ENCODE data around the gene MTA1. TPM values are rescaled to one million over a fixed set of nuclear protein-coding genes. Genes with fewer than 3 reads are reported as not detected.

MTA1 gene
- total and polyA plus RNA-seq, 8 donors = 24.9 to 183 (median 54.1) TPM

GRCh38 chr14:105446971-105447370, 27.3 kb downstream of the MTA1 start:
- peaks cover 15 to 68% (median 47%) of the 10 kb centered on the region in 4 donors for H3K36me3 ChIP-seq
- H3K27ac ChIP-seq = no peak overlapping the region
- WGBS, 5 donors = 77 to 88% (median 79%) methylated on average over 12 to 14 of the region's 14 CpGs
- H3K27me3 ChIP-seq = no peaks in the 10 kb centered on the region
- H3K9me3 ChIP-seq = no peaks in the 10 kb centered on the region
- intact Hi-C loops (cut with DNase I; ENCODE audit: low total_unique reads) = no loop called here
- no peak for DNase-seq
- no peak for TF ChIP-seq EP300 (IDR thresholded peaks at IDR 0.05)
- TF ChIP-seq POLR2A (IDR thresholded peaks at IDR 0.05) = no peak
- no peak for TF ChIP-seq CTCF (IDR thresholded peaks at IDR 0.05)
- no peak for TF ChIP-seq POLR2AphosphoS5 (IDR thresholded peaks at IDR 0.05)
- peaks cover 6 to 14% (median 10%) of the 10 kb centered on the region in 4 donors for H3K4me1 ChIP-seq
- H3K4me3 ChIP-seq = no peak overlapping the region

DNA sequence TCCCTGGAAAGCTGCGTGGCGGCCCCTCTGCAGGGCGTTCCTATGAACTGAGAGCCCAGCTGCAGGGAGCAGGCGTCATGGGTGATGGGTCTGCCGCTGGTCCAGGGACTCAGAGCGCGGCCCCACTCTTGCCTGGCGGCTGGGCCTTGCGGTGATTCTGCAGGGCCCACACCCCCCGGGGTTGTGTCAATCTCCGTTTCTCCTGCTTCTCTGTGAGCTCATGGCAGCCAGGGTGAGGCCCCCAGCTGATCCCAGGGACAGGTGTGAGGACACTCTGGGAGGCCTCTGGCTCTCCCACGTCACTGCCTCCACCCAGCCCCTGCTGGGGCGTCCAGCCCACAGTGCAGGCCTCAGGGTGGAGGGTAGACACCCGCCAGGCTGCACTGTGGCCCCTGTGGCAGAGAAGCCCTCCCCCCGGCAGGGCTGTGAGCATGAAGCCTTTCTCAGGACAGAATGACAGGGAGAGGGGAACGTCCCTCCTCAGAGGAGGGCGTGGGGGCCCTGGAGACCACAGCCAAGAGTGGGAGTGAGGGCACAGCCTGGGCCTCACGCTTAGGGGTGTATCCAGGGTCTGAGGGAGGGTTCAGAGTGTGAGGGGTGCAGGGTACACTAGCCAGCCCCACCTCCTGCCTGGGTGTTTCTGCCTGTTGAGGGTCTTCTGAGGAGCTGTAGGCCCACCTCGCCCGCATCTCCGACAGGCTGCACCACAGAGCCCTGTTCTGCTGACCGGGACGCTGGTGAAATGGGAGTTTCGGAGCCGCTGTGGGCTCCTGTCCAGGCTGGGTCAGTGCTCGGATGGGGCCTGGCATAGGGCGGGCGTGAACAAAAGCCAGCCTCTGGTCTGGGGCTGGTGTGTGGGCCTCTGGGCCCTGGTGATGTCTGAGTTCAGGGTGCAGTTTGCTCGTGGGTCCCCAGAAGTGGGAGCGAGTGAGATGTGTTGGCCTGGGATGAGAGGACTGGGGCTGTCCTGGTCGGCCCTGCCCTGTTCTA, 28.3 kb downstream of the MTA1 start:
- Histone ChIP-seq H3K9me3 (no peaks in the 10 kb centered on the region), H3K36me3 (peaks cover 15 to 68% (median 48%) of the 10 kb centered on the region in 4 donors), H3K27ac (peak overlapping the region in 2 of 5 donors; percentile 37 to 61), H3K4me3 (no peak overlapping the region), H3K27me3 (no peaks in the 10 kb centered on the region), H3K4me1 (peaks cover 6 to 14% (median 10%) of the 10 kb centered on the region in 4 donors)
- TF ChIP-seq EP300 (IDR thresholded peaks at IDR 0.05) = no peak
- TF ChIP-seq POLR2AphosphoS5 (IDR thresholded peaks at IDR 0.05) = no peak
- TF ChIP-seq POLR2A (IDR thresholded peaks at IDR 0.05) = no peak
- TF ChIP-seq CTCF (IDR thresholded peaks at IDR 0.05) = no peak
- intact Hi-C loops (cut with DNase I; ENCODE audit: low total_unique reads) = no loop called here
- 80 to 92% (median 90%) methylated on average over 14 to 31 of the region's 31 CpGs for WGBS, 5 donors
- no peak for DNase-seq

- Histone ChIP-seq H3K27ac (peak overlapping the region in 2 of 5 donors; percentile 37 to 61), H3K4me1 (peaks cover 6 to 14% (median 10%) of the 10 kb centered on the region in 4 donors), H3K9me3 (no peaks in the 10 kb centered on the region), H3K4me3 (no peak overlapping the region), H3K27me3 (no peaks in the 10 kb centered on the region), H3K36me3 (peaks cover 15 to 71% (median 51%) of the 10 kb centered on the region in 4 donors)
- WGBS, 5 donors = 0 to 47% (median 31%) methylated on average over 5 to 16 of the region's 16 CpGs
- peak; percentile 78 to 87 for DNase-seq
- TF ChIP-seq EP300 (IDR thresholded peaks at IDR 0.05) (no peak), POLR2A (IDR thresholded peaks at IDR 0.05) (no peak), POLR2AphosphoS5 (IDR thresholded peaks at IDR 0.05) (peak in 1 of 3 donors; percentile 54), CTCF (IDR thresholded peaks at IDR 0.05) (peak in 5 of 7 experiments; percentile 79 to 96 (median 92))
- intact Hi-C loops (cut with DNase I; ENCODE audit: low total_unique reads) = no loop called here
These were observed 29.1 kb downstream of the MTA1 start for GRCh38 chr14:105448706-105449111.

- DNase-seq = no peak
- TF ChIP-seq POLR2AphosphoS5 (IDR thresholded peaks at IDR 0.05) (no peak), POLR2A (IDR thresholded peaks at IDR 0.05) (no peak), EP300 (IDR thresholded peaks at IDR 0.05) (no peak), CTCF (IDR thresholded peaks at IDR 0.05) (no peak)
- no peaks in the 10 kb centered on the region for H3K9me3 ChIP-seq
- H3K27ac ChIP-seq = no peak overlapping the region
- 91 to 96% (median 92%) methylated on average over 21 to 47 of the region's 47 CpGs for WGBS, 5 donors
- peaks cover 6 to 14% (median 10%) of the 10 kb centered on the region in 4 donors for H3K4me1 ChIP-seq
- intact Hi-C loops (cut with DNase I; ENCODE audit: low total_unique reads) = no loop called here
- H3K4me3 ChIP-seq = no peak overlapping the region
- H3K36me3 ChIP-seq = peaks cover 22 to 79% (median 59%) of the 10 kb centered on the region in 4 donors
- H3K27me3 ChIP-seq = no peaks in the 10 kb centered on the region
These were observed 29.9 kb downstream of the MTA1 start for GRCh38 chr14:105449276-105450122.

All from stomach (tissue), 9 donors.